DMS153 (cell line): ENCODE data around the gene SHROOM3.
"Not testable (repeated sequence)": the region's sequence is repeated elsewhere in the genome, so short reads cannot be mapped to it uniquely, and the experiment has no call there.

Source experiments
- DNase-seq: peaks from one replicate; lab custom pipeline; 2025; lab: John Stamatoyannopoulos, UW

SHROOM3 gene

DNA sequence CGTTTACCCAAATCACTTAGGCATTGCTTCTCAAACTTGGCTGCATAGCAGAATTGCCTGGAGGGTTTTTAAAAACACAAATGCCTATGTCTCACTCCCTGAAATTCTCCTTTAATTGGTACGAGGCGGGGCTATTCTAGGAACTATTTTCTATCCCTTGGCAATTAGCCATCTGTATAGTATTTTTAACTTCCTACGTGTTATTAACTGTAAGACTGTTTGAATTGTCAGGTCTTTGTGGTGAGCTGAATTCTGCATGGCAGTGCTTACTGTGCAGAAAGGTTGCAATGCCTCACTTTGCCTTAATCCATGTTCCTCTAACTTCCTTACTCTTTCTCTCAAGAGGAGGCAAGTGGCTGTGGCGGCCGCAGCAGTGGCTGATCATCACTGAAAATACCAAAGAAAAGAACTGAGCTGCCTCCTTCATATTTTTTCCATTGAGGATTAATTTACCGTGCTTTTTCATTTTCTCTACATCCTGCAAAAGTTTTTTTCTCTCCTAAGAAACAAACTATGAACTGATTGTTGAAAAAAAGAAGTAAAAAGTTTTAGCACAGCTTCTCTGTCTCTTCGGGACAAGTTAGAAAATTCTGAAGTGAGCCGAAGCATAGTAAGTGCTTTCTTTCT, at the start of gene SHROOM3:
TSS of gene SHROOM3 (plus strand) at position 329 of the 627 bp plus-strand sequence. CDS start 824 bp downstream, outside the sequence.
- no peak for DNase-seq

DNA sequence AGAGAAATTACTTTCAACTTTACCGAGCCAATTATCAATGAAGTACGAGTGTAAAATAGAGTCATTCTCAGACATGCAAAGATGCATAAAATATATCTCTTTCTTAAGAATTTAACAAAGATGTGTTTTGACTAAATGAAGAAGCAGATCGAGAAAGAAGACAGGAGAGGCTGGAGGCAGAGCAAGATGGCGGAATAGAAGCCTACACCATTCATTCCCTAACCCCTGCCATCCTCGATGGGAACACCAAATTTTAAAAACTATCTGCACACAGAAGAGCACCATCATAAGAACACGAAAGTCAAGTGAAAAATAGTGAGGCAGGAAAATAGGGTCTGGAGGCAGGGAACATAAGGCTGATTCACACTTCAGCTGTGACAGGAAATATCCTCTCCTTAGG, 49.1 kb upstream of the SHROOM3 start:
- DNase-seq = no peak

DNA sequence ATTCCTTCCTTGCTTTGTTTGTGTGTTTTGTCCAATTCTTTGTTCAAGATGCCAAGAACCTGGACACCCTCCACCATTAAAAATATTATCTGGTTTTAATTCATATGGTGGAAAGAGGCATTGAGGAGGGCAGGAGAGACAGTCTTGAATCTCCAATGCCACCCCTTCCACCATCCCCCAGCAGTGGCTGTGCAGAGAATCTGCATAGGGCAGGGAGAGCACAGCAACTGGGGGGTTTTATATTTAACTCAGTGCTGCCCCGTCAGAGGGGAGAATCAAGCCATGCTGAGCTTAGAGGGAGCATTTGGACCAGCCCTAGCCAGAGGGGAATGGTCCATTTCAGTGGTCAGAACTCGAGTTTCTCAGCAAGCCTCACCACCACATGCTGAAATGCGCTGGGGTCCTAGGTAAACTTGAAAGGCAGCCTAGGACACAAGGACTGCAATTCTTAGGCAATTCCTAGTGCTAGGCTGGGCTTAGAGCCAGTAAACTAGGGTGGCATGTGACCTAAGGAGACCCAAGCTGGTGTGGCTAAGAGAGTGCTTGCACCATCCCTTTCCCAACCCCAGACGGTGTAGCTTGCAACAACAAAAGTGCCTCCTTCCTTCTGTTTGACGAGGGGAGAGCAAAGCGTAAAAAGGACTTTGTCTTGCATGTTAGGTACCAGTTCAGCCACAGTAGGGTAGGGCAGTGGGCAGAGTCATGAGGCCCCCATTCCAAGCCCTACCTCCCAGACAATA, 48.3 kb upstream of the SHROOM3 start:
- DNase-seq = no peak

DNA sequence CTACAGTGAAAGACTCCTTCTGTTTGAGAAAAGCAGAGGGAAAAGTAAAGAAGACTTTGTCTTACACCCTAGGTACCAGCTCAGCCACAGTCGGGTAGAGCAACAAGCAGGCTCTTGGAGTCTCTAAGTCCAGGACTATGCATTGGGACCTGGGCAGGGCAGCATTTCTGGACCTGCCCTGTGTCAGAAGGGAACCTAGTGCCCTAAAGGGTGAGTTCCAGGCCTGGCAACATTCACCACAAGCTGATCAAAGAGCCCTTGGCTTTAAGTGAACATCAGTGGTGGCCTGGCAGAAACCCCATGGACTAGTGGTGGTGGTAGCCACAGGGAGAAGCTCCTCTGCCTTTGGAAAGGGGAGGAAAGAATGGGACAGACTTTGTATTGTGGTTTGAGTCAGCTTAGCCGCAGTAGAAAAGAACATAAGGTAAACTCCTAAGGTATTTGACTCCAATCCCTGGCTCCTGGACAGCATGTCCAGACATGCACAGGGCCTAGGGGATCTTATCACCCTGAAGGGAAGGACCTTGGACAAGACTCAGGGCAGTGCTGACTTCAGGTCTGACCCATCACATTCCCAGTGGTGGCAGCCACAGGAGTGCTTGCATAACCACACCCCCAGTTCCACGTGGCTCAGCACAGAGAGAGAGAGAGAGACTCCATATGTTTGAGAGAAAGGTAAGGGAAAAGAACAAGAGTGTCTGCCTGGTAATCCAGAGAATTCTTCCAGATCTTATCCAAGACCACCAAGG, 46.7 kb upstream of the SHROOM3 start:
- no peak for DNase-seq

DNA sequence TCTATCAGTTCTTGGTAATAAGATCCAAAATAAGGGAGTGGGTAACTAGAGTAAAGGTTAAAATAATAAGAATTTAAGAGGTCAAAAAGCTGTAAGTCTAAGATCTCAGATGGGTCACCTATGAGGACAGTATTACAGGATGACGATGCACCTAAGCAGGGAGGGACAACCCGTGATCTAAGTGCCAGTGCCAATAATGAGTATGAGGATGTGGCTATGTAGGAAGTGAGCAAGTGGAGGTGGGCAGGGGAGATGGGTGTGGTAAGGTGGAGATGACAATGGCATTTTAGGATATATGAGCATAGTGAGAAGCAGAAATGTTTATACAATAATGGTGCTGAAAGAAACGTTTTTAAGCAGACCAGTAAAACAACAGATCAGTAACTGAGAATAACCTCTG, 33.4 kb upstream of the SHROOM3 start:
- DNase-seq = no peak

DNA sequence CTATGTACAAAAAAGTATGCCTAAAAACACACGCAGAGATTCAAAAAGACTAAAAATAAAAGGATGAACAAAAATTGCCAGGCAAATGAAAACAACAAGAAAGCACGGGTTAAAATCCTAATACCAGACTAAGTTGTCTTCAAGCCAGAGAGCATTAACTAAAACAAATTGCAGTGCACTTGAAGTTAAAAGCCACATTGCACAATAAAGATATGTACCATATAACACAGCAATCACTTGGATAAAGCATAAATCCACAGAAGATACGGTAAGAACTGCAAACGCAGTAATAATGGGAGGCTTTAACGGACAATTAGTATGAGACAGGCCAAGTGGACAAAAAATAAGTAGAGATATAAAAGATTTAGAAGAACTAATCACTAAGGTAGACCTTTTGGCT, 28.9 kb upstream of the SHROOM3 start:
- DNase-seq = no peak

DNA sequence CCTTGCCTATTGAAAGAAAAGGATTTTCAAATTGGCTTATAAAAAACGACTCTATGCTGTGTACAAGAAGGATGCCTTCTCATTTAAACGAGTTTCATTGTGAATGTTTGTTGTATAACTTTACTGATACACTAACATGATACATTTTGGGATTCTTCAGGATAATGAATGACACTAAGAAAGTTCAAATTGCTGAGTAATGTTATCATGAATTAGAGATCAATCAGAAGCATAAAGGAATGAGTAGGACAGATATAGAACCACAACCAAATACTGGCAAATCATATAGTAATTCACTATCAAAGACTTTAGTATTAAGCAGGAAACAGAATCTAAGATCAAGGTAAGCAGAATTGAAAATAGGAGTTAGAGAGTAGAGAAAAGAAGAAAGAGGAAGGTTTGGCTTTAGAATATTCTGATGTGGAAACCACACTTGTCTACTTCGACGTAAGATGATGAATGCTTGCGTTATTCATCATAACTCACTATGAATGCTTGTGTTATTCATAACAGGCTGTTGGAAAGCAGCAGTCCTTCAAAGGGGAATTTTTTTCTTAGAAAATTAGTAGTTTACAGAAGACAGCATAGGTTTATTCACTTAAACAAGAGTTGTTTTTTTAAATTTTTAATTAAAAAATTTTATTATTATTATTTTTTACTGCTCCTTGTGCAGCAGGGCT, 27.4 kb upstream of the SHROOM3 start:
- DNase-seq = no peak

DNA sequence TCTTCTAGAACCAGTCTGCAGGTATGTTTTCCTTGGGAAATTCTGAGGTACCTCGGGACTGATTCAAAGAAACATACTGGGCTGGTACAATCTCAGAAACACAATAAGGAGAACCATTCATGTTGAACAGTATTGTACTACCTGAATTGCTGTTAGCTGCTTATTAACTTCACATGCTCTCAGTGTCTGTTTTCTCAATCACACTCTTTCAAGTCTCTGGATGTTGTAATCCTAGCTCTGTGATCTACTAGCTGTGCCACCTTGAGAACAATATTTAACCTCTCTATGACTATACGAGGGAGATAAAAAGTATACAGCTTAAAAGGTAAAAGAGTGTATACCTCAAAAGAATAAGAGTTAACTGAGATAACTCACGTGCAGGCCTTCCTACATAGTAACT, 24.4 kb upstream of the SHROOM3 start:
- DNase-seq = no peak

DNA sequence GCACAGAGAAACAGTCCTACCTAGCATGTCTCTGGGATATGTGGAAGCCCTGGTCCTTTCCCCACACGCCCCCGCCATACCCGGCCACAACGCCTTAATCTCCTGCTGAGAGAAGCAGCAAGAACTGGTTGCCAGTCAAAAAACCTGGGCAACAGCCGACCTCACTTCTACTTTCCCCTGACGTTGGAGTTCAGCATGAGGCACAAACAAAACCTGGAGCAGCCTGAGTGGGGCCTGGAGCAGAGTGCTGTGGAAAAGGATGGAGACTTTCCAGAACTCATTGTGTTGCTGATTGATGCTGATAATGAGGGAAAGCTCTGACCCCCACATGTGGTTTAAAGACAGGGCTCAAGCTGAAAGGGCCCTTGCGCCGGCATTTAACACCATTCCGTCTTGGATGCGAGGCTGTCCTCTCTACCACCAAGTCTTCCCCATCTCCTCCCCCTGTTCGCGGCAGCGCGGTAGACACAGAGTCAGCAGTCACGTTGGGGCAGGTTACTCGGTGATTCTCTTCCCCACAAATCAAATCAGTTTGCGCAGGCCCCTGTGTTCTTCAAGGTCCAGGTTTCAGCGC, 14.8 kb upstream of the SHROOM3 start:
- DNase-seq = no peak

DNA sequence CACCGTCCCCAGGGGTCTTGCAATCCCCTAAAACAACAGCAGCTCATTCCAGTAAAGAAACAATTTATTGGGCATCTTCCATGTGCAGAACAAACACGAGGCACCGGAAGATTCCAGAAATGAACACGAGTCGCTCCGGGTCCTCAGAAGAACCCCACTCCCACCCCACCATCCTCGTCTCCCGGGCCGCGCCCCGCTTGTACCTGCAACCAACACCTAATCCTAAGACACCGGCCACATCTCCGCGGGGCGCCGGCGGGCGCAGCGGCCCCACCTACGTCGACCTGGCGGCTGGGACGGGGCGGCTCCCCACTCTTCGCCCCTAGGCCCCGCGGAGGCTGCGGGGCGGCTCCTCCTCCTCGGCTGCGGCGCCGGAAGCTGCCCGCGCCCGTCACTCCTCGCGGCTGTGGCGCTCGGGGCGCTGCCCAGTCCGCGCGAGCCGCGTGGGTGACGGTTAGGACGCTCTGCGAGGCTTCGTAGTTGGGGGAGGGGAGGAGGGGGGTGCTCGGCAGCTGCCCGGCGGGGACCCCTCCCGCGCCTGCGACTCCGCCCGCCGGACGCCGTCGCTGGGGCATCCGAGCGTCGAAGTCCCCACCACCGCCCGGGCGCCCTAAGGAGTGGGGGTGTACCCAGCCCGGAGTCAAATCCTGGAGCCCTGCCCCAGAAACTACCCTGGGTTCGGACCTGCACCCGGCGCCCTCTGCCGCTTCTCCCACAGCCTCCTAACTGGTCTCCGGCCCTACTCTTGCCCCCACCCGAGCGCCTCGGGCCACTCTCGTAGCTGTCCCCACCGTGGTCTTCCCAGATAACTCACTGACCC, 14.1 kb upstream of the SHROOM3 start, which contains the start of gene CCDC158:
TSS of gene CCDC158 (minus strand) at position 380 of the 820 bp plus-strand sequence. CDS start 17,934 bp downstream, outside the sequence.
- no peak for DNase-seq

DNA sequence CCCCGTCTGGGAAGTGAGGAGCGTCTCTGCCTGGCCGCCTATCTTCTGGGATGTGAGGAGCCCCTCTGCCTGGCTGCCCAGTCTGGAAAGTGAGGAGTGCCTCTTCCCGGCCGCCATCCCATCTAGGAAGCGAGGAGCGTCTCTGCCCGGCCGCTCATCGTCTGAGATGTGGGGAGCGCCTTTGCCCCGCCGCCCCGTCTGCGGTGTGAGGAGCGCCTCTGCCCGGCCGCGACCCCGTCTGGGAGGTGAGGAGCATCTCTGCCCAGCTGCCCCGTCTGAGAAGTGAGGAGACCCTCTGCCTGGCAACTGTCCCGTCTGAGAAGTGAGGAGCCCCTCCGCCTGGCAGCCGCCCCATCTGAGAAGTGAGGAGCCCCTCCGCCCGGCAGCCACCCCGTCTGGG, 11.9 kb upstream of the SHROOM3 start:
- not testable (repeated sequence) for DNase-seq

DNA sequence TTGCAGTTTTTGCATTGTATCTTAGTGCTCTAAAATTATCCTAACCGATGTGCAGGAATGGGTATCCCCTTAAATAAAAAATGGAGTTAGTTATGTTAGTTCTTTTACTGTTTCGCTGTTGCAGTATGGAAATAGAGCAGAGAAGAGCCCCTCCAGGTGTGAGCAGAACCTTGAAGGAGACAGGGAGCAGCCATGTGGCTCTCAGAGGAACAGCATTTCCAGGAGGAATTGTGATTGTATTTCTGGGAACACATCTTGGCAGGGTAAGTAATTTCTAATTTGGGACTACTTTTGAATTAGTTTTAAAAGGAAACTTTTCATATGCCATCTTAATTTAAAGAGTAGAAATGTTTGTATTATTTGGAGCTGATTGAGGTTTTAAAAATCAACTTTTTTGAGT, 8.8 kb upstream of the SHROOM3 start:
- no peak for DNase-seq

DNA sequence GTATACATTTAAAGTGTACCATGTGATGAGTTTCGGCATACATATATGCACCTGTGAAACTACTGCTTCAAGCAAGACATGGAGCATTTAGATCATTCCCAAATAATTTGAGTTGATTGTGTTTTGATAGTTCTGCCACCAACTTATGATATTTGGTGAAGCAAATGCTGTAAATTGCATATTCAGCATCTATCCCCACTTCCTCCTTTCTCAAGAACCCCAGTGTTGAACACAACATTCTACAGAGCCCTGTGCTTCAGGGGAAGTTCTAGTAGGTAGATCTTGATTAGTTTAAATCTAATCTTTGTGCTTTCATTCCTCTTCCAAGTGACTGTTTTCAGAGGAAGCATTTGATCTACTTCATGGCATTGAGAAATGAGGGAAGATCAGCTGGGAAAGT, 5.4 kb upstream of the SHROOM3 start:
- no peak for DNase-seq

DNA sequence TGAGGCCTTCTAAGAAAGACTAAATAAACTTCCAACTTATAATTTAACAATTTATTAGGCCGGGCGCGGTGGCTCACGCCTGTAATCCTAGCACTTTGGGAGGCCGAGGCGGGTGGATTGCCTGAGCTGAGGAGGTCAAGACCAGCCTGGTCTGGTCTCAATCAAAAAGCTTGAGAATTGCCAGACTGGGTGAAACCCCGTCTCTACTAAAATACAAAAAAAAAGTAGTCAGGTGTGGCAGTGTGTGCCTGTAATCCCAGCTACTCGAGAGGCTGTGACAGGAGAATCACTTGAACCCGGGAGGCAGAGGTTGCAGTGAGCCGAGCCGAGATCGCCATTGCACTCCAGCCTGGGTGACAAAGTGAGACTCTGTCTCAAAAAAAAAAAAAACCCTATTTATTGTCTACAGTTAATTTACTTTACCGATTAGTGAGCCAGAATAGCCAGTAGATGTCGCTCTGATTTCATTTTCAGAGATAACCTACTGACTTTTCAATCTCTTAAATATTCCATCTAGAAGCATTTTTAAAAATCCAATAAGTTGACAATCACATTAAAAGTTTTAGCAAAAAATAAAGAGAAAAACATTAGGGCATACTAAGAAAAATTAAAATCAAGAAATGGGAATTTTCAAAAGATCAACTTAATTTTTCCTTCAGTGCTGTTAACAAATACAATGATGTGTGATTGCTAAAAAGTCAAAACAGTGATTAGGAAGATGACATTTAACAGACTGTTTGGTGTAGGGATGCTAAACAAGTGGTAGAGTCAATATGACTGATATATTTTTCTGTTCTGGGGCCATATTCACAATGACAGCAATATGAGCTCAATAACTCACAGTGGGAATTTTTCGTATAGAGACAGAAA, 4.3 kb upstream of the SHROOM3 start:
- DNase-seq = peak; percentile 23

DNA sequence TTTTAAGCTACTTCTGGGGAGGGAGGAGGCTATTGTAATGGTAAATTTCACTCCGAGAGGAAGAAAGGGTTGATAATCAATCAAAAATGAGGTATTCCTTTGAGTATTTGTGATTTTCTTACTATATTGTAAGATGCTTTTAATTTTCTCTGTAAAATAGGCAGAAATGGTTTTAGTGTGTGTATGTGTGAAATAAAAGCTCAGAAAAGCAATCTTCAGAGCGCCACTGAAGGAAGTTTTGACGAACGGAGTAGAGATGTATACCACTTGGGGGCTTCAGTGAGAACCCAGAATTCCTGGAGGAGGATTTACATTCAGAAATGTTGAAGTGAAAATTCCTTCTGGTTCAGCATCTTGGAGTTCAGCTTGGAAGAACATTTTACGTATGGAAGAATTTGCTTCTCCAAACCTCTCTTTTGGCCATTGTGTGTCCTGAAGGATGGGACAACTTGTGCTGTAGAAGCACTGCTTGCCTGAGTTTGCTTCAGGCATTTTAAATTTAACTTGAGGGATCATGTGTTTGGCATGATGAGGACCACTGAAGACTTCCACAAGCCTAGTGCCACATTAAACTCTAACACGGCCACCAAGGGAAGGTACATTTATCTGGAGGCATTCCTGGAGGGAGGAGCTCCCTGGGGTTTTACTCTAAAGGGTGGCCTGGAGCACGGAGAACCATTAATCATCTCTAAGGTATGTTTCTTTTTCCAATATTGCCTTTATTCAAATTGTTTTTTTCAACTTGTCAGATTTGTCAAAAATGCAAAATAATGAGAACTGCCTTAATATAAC, 695 bp downstream of the SHROOM3 start:
- DNase-seq = no peak

DNA sequence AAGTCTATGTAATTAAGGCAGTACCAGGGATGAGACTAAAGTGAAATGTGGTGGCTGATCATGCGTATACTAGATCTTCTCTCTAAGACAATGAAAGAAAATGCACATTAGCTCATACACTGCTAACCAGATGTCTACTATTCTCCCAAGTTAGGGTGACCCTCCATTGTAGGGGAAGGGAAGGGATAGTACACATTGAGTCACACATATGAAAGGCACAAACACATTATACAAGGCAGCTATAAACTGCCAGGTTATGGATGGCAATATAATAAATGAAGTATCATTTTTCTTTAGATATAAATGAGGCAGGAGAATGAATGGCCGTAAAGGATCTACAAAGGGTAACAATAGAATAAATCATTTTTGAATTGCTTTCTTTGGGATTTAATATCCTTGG, 4.5 kb downstream of the SHROOM3 start:
- no peak for DNase-seq

DNA sequence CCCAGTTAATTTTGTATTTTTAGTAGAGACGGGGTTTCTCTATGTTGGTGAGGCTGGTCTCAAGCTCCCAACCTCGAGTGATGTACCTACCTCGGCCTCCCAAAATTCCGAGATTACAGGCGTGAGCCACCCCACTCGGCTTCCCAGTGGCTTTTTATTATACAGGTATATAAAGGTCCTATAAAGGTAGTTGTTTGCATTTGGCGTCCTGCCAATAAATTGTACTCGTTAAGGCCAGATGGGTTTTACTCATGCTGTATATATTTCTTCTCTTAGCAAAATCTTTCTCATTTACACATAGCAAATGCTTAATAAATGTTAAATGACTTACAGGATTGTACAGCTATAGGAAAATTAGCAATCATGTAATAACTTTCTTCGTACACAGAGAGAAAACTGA, 6.9 kb downstream of the SHROOM3 start:
- no peak for DNase-seq

DNA sequence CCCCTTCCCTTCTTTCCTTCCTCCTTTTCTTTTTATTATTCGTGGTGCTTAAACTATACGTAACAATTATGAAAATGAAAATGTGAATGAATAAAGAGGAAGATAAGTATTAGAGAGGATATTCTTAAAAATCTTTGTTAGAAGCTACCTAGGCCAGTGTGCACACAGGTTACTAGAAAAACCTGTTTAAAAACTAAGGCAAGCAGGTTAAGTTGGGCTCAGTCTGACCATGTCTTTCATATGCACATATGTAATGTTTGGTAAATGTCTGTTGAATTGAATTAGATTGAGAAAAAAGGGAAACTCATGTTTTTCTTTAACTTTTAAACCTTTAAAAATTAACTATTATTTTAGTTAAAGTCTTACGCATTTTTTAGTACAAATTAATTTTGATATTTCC, 7.8 kb downstream of the SHROOM3 start:
- no peak for DNase-seq

DNA sequence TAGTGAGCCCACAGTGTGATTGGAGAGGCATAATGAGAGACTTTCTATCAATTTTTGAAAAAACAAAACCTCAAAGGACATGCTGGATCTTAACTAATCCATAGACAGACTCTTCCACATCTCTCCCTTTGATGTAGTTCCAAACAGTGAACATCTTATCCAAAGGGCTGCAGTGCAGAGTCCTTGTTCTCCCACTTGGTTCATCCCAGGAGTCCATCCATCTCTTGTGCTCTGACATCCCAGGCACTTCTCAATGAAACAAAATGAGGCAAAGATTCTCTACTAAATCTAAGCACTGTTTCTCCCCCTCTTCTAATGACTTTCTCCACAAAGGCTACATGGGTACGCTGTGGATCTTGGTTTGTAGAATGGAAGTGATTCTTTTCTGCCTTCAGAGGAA, 8.3 kb downstream of the SHROOM3 start:
- DNase-seq = no peak
